HFF-Myc (cell line): ENCODE results near the gene BICRAL.

Source experiments
- DNase-seq: peaks from one replicate; pipeline ENCODE4 v3.0.0-alpha.2; 2011; ENCODE audit warnings: low read depth; ENCODE audit errors: extremely low read depth
- H3K4me3 ChIP-seq: replicated peaks from 2 replicates; pipeline ENCODE4 v1.5.1; 2011; ENCODE audit warnings: low read depth, mild to moderate bottlenecking, control low read depth, low read length
- CTCF ChIP-seq: IDR thresholded peaks from 2 replicates; pipeline ENCODE4 v1.5.1; 2012; ENCODE audit warnings: mild to moderate bottlenecking, low read depth, low read length, control low read depth; ENCODE audit errors: missing control alignments

The BICRAL gene

GRCh38 chr6:42779521-42779920, 2.3 kb upstream of the BICRAL start:
- no peak overlapping the region for H3K4me3 ChIP-seq
- DNase-seq = no peak
- no peak for TF ChIP-seq CTCF

- no peak for DNase-seq
- H3K4me3 ChIP-seq = peak overlapping the region; percentile 86
- no peak for TF ChIP-seq CTCF
Measured at GRCh38 chr6:42781546-42781795, 381 bp upstream of the BICRAL start.

GRCh38 chr6:42782689-42783176, 881 bp downstream of the BICRAL start:
- TF ChIP-seq CTCF = no peak
- peak; percentile 53 for DNase-seq
- H3K4me3 ChIP-seq = peak overlapping the region; percentile 86

GRCh38 chr6:42783177-42783875, 1.5 kb downstream of the BICRAL start:
- H3K4me3 ChIP-seq = peak overlapping the region; percentile 86
- no peak for TF ChIP-seq CTCF
- no peak for DNase-seq

- no peak for DNase-seq
- peak overlapping the region; percentile 86 for H3K4me3 ChIP-seq
- TF ChIP-seq CTCF = no peak
Measured at GRCh38 chr6:42783876-42784642, 2.2 kb downstream of the BICRAL start.

GRCh38 chr6:42784717-42785498, 3.1 kb downstream of the BICRAL start:
- TF ChIP-seq CTCF = no peak
- DNase-seq = no peak
- peak overlapping the region; percentile 86 for H3K4me3 ChIP-seq
